Activated CD8-positive, alpha-beta memory T cell treated with anti-CD3 and anti-CD28 coated beads, Interleukin-2, amount 50 U/mL, for 1 hour (primary cell): ENCODE measurements around the gene SEMG1.

Source experiments
- DNase-seq: peaks from one replicate; pipeline ENCODE4 v3.0.0-alpha.2; 2020; ENCODE audit errors: extremely low read depth

Gene SEMG1

DNA sequence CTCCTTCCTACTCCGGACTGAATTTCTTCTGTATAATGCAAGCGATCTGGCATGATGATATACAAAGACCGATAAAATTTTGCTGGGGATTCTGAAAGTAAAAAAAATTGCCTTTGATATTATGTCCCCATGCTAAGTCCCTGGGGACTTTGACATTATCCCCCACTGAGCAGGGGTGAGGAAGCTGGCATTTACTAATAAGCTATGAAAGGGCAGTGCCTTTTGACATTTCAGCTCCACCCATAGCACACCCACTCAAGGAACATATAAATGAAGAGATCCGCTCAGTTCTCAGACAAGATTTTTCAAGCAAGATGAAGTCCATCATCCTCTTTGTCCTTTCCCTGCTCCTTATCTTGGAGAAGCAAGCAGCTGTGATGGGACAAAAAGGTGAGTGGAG, 14.2 kb downstream of the SEMG1 start, which contains the start of gene SEMG2:
Gene SEMG2, plus strand, starts transcription at position 298 of the 400 bp plus-strand sequence. Its CDS starts 17 bp downstream, at position 315.
- DNase-seq = no peak

DNA sequence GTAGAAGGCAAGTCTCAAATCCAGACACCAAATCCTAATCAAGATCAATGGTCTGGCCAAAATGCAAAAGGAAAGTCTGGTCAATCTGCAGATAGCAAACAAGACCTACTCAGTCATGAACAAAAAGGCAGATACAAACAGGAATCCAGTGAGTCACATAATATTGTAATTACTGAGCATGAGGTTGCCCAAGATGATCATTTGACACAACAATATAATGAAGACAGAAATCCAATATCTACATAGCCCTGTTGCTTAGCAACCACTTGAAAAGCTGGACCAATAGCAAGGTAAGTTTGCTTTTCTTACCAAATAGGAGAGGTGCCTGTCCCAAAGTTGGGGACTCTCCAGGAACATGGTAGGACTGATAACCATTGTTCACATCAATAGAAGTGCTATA, 16.3 kb downstream of the SEMG1 start:
- DNase-seq = no peak

DNA sequence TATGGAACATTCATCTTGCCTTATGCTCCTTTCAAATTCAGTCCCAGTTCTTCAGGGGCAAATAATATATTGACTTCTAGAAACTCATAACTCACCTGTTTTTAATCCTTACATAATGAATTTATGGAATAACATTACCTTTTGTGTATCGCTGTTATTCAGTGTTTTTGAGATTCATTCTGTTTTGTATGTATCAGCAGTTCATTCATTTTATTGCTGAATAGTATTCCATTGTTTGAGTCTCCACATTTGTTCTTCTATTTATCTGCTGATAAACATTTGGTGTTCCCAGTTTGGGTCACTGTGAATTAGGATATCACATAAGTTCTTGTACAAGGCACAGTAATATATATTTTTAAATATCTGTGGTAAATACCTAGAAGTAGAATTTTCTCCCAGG, 19.5 kb downstream of the SEMG1 start:
- DNase-seq = no peak

DNA sequence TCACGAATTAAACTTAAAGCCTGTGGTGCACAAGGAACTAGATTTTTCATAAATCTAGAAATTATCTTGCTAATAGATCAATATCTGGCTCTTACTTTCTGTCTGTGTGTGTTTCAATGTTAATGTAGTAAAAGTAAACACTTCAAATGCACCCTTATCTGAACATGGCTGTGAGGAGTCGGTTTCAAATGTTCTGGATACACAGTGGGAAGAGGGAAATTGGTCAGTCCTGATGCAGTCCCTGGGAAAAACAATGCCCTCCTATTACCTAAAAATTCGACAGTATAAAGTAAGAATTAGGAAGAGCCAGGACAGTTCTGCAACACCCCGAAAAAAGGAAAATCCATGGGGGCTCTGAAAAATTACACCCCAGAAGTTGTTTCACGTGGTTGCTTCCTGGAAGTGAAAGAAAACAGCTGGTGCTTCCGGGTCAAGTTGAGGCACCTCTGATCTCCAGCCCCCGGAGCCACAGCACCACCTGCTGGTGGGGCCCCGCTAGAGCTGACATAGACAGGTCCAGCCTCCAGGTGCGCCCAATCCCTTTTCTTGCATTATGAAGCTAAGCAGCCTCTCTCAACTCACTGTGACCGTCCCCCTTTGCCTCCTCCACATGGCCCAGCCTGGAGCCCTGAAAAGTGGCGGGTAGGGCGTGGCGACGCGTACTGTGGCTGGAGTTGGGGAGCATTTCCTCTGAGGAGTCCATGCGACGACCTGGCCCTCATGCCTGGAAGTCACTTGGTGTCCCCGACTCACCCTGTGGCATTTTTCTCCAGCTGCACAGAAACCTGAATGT, 22.6 kb downstream of the SEMG1 start:
- no peak for DNase-seq

DNA sequence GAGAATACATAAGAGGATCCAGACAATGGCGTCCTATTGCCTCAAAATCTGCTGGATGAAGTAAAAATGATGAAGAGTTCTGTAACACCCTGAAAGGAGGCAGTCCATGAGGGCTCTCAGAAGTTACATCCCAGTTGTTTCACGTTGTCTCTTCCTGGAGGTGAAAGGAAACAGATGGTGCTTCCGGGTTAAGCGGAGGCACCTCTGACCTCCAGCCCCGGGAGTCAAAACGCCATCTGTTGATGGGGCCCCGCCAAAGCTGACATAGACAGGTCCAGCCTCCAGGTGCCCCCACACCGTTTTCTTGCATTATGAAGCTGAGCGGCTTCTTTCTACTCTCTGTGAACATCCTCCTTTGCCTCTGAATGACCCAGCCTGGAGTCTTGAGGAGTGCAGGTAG, 23.8 kb downstream of the SEMG1 start:
- DNase-seq = no peak

DNA sequence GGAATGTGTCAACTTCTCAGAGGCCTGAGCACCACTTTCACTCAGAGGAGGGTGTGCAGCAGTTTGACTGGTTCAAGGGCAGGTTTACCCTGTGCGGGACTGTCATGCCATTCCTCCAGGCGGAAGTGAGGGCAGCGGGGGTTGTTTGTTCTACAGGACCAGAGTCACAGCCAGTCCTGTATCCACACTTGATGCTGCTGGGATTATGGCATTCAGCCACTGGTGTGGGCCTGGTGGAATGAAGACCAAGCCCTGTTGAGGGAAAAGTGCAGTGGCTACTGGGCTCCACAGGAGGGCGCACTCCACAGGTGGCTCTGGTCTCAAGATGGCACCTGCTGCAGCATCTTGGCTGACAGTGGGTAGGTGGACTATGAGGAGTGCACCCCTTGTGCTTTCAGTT, 29.2 kb downstream of the SEMG1 start:
- no peak for DNase-seq

DNA sequence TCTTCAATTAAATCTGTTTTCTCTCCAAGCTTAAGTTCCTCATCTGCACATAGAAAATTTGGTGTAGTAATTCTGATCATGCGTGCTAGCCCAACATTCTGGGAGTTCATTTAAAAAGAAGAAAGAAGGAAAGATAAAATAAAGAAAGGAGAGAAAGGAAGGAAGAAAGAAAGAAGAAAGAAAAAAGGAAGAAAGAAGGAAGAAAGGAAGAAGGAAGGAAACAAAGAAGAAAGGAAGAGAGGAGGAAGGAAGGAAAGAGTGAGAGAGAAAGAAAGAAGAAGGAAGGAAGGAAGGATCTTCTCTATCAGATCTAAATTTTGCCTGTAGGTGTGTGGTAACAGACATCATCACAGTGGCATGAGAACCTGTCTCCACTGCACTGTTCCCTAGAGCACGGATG, 31.3 kb downstream of the SEMG1 start:
- DNase-seq = no peak

DNA sequence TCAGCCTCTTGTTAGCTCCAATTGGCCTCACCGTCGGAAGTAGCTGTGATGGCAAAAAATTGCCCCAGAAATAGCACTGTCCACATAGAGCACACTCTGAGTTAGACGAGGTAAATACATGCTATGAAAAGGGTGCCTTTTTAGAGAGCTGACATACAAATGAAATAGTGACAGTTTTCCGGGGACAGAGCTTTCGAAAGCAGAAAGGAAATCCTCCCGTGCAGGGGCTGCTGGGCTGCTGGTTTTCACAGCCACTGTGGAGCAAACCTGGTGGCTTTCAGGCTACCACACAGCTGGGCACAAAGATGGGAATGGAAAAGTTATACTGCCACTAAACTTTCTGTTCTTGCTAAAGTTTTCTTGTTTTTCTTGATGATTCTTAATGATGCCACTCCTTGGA, 39.3 kb downstream of the SEMG1 start:
- DNase-seq = no peak

DNA sequence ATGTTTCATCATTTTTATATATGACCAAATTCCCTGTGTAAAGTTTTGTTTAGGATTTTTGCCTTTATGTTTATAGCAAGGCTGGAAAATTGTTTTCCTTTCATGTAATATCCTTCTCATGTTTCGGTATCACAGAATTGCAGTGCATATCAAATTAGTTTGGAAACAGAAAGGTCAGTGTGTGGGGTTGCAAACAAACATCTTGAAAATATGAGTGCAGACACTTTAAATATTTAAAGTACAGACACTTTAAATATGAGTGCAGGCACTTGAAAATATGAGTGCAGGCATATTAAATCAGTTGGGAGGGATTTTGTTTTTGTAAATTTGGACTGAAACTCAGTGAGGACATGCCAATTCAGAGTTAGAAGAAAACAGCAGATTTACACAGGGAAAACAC, 41.0 kb downstream of the SEMG1 start:
- no peak for DNase-seq

DNA sequence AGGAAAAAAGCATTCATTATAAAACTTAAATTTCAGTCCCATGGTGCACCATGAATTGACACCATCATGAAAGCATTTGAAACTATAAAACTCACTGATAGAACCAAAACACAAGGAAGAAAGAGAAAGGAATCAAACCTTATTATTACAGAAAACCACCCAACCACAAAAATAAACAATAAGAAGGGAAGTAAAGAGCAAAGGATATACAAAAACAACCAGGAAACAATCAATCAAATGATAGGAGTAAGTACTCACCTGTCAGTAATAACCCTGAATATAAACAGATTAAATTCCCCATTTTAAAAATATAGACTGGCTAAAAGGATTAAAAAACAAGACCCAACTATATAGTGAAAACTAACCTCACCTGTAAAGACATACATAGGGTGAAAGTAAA, 41.8 kb downstream of the SEMG1 start:
- DNase-seq = no peak

DNA sequence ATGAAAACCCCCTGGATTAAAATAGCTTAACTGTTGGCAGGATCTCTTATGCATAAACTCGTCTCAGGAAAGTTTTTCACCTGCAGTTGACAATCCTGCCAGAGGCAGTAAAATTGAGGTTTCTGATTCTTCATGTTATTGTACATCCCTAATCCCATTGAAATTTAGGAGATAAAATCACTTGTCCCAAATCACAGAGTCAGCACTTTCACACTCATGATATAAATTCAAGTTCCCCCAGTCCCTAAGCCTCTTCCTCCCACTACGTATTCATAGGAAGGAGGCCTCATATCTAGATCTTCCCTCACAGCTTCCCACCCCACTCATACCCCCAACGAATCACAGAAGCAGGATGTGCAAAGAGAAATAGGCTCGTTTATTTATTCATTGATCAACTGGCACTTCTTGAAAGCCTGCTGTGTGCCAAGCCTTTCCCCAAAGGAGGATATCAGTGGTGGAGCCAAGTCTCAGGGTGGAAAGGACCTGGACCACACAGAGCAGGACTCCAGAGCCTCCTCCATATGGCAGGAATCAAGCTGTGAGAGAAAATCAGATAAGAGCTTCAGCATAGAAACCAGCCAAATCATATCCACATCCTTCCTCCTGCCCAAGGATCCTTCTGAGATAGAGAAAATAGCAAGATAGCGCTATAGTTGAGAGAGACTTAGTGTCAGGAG, 45.2 kb downstream of the SEMG1 start:
- DNase-seq = no peak

DNA sequence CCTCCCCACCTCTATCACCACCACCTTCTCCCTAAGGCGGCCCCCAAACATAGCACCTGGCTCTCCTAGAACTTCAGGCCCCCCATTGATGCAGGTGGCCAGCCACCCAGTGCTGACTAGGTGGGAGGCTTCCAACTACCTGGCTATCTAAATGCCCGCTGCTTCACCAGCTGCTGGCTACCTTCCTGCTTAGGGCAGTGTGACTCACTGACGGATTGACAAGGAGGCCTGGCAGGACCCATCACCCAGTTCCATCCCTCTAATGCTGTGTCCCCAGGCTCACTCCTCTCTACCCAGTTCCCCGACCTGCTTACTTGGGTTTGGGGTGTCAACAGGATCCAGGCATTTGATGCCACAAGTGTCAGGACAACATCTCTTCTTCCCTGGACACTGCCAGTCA, 46.4 kb downstream of the SEMG1 start:
- no peak for DNase-seq

DNA sequence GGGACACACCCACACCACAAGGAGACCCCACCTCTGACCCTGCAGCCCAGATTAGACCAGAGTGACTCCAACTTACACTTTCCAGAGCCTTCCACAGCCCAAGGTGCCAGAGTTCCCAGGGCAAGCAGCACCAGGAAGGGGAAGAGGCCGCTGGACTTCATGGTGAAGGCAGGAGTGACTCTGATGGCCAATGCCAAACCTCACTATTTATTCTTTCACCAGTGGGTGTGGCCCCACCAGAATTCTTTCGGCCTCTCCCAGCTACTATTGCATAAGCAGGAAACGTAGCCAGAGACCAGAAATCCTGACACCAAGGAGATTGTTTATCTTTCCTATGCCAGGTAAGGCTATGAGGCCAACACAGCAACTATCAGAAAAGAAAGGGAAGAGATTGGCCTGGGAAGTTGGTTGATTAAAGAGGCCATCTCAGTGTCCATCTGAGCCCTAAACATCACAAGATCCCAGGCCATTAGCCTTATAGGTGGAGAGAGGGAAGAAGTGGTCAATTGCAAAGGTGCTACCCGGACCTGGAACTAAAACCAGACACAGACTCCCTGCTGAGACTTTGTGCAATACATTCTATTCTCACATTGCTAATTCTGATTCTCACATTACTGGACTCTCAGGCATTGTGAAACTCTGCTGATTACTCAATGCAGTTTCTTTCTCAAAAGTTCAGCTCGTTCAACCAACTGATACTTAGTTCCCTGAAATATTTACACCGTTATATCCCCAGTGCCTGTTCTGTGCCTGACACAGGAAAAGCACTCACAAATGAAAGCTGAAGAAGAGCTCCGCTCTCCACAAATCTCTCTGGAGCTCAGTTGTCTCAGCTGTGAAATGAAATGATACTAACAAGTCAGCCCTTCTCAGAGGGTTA, 47.8 kb downstream of the SEMG1 start, which contains the start of gene SLPI:
Gene SLPI, minus strand, starts transcription at position 182 of the 880 bp plus-strand sequence. Its CDS starts 21 bp downstream, at position 161.
- DNase-seq = no peak

DNA sequence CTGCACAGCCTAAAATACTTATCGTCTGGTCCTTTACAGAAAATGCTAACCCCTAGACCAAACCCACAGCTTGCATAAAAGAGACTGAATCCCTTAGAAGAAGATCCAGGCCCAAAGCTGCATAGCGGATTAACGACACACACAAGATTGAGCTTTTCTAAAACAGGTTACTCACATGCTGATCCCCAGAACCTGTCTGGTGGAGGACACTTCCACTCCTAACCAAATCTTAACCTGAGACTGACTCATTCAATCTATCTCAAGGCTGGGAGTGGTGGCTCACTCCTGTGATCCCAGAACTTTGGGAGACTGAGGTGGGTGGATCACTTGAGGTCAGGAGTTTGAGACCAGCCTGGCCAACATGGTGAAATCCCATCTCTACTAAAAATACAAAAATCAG, 50.3 kb downstream of the SEMG1 start:
- DNase-seq = no peak

DNA sequence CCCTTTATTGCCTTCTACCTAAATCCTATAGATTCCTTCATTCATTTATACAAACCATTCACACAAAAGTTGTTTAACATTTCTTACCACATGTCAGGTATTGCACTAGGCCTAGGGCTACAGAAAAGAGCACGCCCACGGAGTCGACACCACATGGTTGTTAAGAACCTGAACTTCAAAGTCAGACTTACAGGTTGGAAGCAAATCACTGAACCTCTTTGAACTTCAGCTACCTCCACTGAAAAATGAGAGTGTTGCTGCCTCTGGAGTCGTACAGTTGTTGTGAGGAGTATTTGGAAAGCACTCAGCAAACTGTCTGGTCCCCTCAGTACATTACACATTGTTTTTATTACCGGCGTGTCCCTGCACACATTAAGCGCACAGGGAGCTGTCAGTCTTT, 50.9 kb downstream of the SEMG1 start:
- no peak for DNase-seq

DNA sequence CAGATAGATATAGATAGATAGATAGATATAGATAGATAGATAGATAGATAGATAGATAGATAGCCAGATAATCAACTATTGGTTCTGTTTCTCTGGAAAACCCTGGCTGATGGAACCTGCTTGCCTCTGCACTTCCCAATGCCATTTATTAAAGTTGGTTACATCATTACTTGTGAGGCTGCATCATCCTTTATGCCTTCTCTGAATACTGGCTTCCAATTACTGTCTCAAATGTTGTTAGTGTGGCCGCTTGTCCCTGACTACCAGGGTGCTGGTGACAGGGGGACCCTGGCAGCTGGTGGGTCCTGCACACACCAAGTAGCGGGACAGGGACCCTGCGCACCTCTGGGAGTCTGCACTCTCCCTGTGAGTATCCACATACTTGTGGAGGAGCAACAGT, 51.4 kb downstream of the SEMG1 start:
- DNase-seq = no peak

DNA sequence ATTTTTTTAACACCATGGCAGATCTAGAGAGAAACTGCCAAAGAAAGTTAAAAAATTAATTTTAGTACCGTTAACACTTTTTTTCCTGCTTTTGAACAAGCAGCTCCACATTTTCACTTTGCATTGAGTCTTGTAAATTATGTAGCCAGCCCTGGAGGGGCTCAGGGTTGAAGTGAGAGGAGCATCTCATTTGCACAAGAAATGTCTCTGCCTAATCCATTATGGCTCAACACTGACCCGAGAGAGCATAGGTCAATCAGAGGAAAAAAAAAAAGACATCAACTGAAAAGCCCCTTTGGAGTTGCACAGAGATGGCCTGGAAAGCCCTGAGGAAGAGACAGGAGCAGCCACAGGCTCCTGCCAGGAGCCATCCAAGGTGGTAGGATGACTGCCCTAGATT, 51.8 kb downstream of the SEMG1 start:
- DNase-seq = no peak
